Measurements from ENCODE around the gene FAM124B. TPM values are rescaled to one million over a fixed set of nuclear protein-coding genes. Genes with fewer than 3 reads are reported as not detected.

Gene FAM124B
- total and polyA plus RNA-seq, 2 experiments from 2014 or later, result 0.17 TPM; not detected in 1

- Histone ChIP-seq H3K27me3 (no peaks in the 10 kb centered on the region), H2AFZ (no peak overlapping the region), H3K4me2 (no peak overlapping the region), H4K20me1 (ENCODE audit: insufficient read depth, poor library complexity, severe bottlenecking) (no peaks in the 10 kb centered on the region), H3K27ac (no peak overlapping the region), H3K79me2 (no peaks in the 10 kb centered on the region), H3K4me3 (no peak overlapping the region), H3K36me3 (replicated peaks; ENCODE audit: insufficient read depth, low read depth) (no peaks in the 10 kb centered on the region), H3K4me1 (ENCODE audit: insufficient read depth) (no peaks in the 10 kb centered on the region), H3K9me3 (ENCODE audit: low read depth) (no peaks in the 10 kb centered on the region), H3K9me2 (replicated peaks; ENCODE audit: insufficient read depth) (no peaks in the 10 kb centered on the region)
- 79% methylated on average over 1 of the region's 1 CpG for WGBS (ENCODE audit: low lambda C conversion rate, missing lambda C conversion rate)
- TF ChIP-seq EZH2phosphoT487 (IDR thresholded peaks at IDR 0.05; ENCODE audit: low read depth, severe bottlenecking, unreplicated experiment), result no peak
- TF ChIP-seq, protein P1, sequence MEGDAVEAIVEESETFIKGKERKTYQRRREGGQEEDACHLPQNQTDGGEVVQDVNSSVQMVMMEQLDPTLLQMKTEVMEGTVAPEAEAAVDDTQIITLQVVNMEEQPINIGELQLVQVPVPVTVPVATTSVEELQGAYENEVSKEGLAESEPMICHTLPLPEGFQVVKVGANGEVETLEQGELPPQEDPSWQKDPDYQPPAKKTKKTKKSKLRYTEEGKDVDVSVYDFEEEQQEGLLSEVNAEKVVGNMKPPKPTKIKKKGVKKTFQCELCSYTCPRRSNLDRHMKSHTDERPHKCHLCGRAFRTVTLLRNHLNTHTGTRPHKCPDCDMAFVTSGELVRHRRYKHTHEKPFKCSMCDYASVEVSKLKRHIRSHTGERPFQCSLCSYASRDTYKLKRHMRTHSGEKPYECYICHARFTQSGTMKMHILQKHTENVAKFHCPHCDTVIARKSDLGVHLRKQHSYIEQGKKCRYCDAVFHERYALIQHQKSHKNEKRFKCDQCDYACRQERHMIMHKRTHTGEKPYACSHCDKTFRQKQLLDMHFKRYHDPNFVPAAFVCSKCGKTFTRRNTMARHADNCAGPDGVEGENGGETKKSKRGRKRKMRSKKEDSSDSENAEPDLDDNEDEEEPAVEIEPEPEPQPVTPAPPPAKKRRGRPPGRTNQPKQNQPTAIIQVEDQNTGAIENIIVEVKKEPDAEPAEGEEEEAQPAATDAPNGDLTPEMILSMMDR (IDR thresholded peaks at IDR 0.05; ENCODE audit: poor library complexity), result no peak
- TF ChIP-seq EZH2 (IDR thresholded peaks at IDR 0.05; ENCODE audit: borderline replicate concordance), result no peak
- no peak for DNase-seq (ENCODE audit: low spot score)
Measured at GRCh38 chr2:224378701-224379097, 23.2 kb downstream of the FAM124B start.

GRCh38 chr2:224377751-224378700 is 23.9 kb downstream of the FAM124B start:
- Histone ChIP-seq H3K27ac (no peak overlapping the region), H3K36me3 (replicated peaks; ENCODE audit: insufficient read depth, low read depth) (no peaks in the 10 kb centered on the region)

DNA sequence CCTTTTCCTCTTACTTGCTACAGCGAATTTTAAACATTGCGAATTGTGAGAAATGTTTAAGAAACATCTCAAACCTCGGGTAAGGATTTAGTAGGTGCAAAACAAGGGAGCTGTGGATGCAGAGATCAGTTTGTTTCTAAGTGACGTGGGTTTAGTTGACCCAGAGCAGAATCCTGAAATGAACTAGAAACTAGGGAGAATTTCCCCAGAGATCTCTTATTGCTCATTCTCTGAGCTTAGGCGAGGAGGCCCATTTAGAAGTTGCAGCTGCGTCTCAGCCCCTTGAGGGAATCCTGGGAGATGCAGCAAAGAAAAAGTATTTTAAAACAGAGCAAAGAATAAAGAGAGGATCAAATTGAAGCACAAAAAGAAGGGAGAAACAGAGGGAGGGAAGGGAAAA is 29.3 kb downstream of the FAM124B start:
- Histone ChIP-seq H3K4me2 (no peak overlapping the region), H3K27ac (no peak overlapping the region), H3K27me3 (no peaks in the 10 kb centered on the region), H3K4me1 (ENCODE audit: insufficient read depth) (no peaks in the 10 kb centered on the region), H3K36me3 (replicated peaks; ENCODE audit: insufficient read depth, low read depth) (no peaks in the 10 kb centered on the region), H3K9me3 (ENCODE audit: low read depth) (no peaks in the 10 kb centered on the region), H3K9me2 (replicated peaks; ENCODE audit: insufficient read depth) (no peaks in the 10 kb centered on the region), H3K4me3 (no peak overlapping the region), H3K79me2 (no peaks in the 10 kb centered on the region), H2AFZ (no peak overlapping the region), H4K20me1 (ENCODE audit: insufficient read depth, poor library complexity, severe bottlenecking) (no peaks in the 10 kb centered on the region)
- TF ChIP-seq EZH2phosphoT487 (IDR thresholded peaks at IDR 0.05; ENCODE audit: low read depth, severe bottlenecking, unreplicated experiment) (no peak), EZH2 (IDR thresholded peaks at IDR 0.05; ENCODE audit: borderline replicate concordance) (no peak)
- TF ChIP-seq, protein P1 (IDR thresholded peaks at IDR 0.05; ENCODE audit: poor library complexity), result no peak
- WGBS (ENCODE audit: low lambda C conversion rate, missing lambda C conversion rate), result 85% methylated on average over 6 of the region's 6 CpGs
- DNase-seq (ENCODE audit: low spot score), result no peak

More at GRCh38 chr2:224377751-224378700, 23.9 kb downstream of the FAM124B start:
- DNase-seq (ENCODE audit: low spot score), result no peak
- no peak overlapping the region for H3K4me2 ChIP-seq
- 86% methylated on average over 6 of the region's 6 CpGs for WGBS (ENCODE audit: low lambda C conversion rate, missing lambda C conversion rate)
- TF ChIP-seq EZH2 (IDR thresholded peaks at IDR 0.05; ENCODE audit: borderline replicate concordance) (no peak), EZH2phosphoT487 (IDR thresholded peaks at IDR 0.05; ENCODE audit: low read depth, severe bottlenecking, unreplicated experiment) (no peak)
- TF ChIP-seq, protein P1 (IDR thresholded peaks at IDR 0.05; ENCODE audit: poor library complexity), result no peak
- H3K9me3 ChIP-seq (ENCODE audit: low read depth), result no peaks in the 10 kb centered on the region
- no peaks in the 10 kb centered on the region for H3K4me1 ChIP-seq (ENCODE audit: insufficient read depth)
- no peak overlapping the region for H3K4me3 ChIP-seq
- H4K20me1 ChIP-seq (ENCODE audit: insufficient read depth, poor library complexity, severe bottlenecking), result no peaks in the 10 kb centered on the region
- H3K79me2 ChIP-seq, result no peaks in the 10 kb centered on the region
- no peak overlapping the region for H2AFZ ChIP-seq
- H3K9me2 ChIP-seq (replicated peaks; ENCODE audit: insufficient read depth), result no peaks in the 10 kb centered on the region
- H3K27me3 ChIP-seq, result no peaks in the 10 kb centered on the region
